Cardiac septum (tissue), 1 donor: ENCODE data around the gene OSBP2. TPM values are rescaled to one million over a fixed set of nuclear protein-coding genes. Genes with fewer than 3 reads are reported as not detected.

ENCODE experiments used
- DNase-seq: peaks from one replicate; pipeline ENCODE4 v3.0.0-alpha.2; 2020; ENCODE audit warnings: low spot score
- intact Hi-C: fragments of 100-400 bp; cut with DNase I; formaldehyde crosslinking; loops from one replicate; pipeline ENCODE4 v1.14.0; 2022
- microRNA-seq: library from miRNA; unstranded; fragments of <30 nt; microRNA quantifications from one replicate; pipeline ENCODE4 v1.2.0, GENCODE V29; 2020
- total RNA-seq: library from RNA; stranded (reverse); fragmentation: NEBNext Ultra II Directional; extraction: Animal tissue kit (Norgen Biotek cat#: 25700); gene quantifications from one replicate; pipeline ENCODE4 v1.2.1, GENCODE V29; 2021
- donor health status: DM: no; HTN: no; CAD: no.

OSBP2 gene
- total RNA-seq, 1 donor from 2014 or later: 8.9 TPM

- intact Hi-C loops: no loop called here
- DNase-seq: no peak
Measured at GRCh38 chr22:30934053-30934452, 239.4 kb downstream of the OSBP2 start.

- intact Hi-C loops: loop anchor here (10.0 kb wide), 1 partner anchor 284 kb away; no protein-coding TSS in a partner anchor
- no peak for DNase-seq
Measured at GRCh38 chr22:30940685-30941362, 246.2 kb downstream of the OSBP2 start.

GRCh38 chr22:30941363-30941740 is 246.7 kb downstream of the OSBP2 start:
- DNase-seq: no peak
- intact Hi-C loops: loop anchor here (10.0 kb wide), 1 partner anchor 283 kb away; no protein-coding TSS in a partner anchor

GRCh38 chr22:30943368-30943767 is 248.7 kb downstream of the OSBP2 start:
- DNase-seq: no peak
- intact Hi-C loops: loop anchor here (10.0 kb wide), 1 partner anchor 281 kb away; no protein-coding TSS in a partner anchor

GRCh38 chr22:30944986-30945385 is 250.3 kb downstream of the OSBP2 start:
- intact Hi-C loops: loop anchor here (5.0 to 10.0 kb wide), 2 partner anchors 162 to 280 kb away; partner anchors contain the start of gene SELENOM
- no peak for DNase-seq

GRCh38 chr22:30945653-30946052 is 251.0 kb downstream of the OSBP2 start:
- DNase-seq: no peak
- intact Hi-C loops: loop anchor here (5.0 to 10.0 kb wide), 2 partner anchors 162 to 279 kb away; partner anchors contain the start of gene SELENOM

GRCh38 chr22:30946354-30946753 is 251.7 kb downstream of the OSBP2 start:
- intact Hi-C loops: loop anchor here (5.0 to 10.0 kb wide), 2 partner anchors 161 to 278 kb away; partner anchors contain the start of gene SELENOM
- no peak for DNase-seq

GRCh38 chr22:30947173-30947815 is 252.6 kb downstream of the OSBP2 start:
- peak; percentile 83 for DNase-seq
- intact Hi-C loops: loop anchor here (1.0 to 10.0 kb wide), 3 partner anchors 139 to 278 kb away; partner anchors contain the start of gene SELENOM

GRCh38 chr22:30947816-30948454 is 253.3 kb downstream of the OSBP2 start:
- no peak for DNase-seq
- intact Hi-C loops: loop anchor here (1.0 to 10.0 kb wide), 4 partner anchors 138 to 277 kb away; partner anchors contain the start of gene SELENOM

- DNase-seq: no peak
- intact Hi-C loops: loop anchor here (2.0 to 10.0 kb wide), 3 partner anchors 158 to 276 kb away; partner anchors contain the start of gene SELENOM
Measured at GRCh38 chr22:30948930-30949342, 254.3 kb downstream of the OSBP2 start.

- DNase-seq: no peak
- intact Hi-C loops: loop anchor here (2.0 to 10.0 kb wide), 3 partner anchors 157 to 275 kb away; partner anchors contain the start of gene SELENOM
Measured at GRCh38 chr22:30949934-30950660, 255.4 kb downstream of the OSBP2 start.

GRCh38 chr22:30953206-30953605 is 258.5 kb downstream of the OSBP2 start:
- DNase-seq: no peak

GRCh38 chr22:30955153-30955552 is 260.5 kb downstream of the OSBP2 start:
- no peak for DNase-seq
- intact Hi-C loops: no loop called here

More at GRCh38 chr22:30953206-30953605, 258.5 kb downstream of the OSBP2 start:
- intact Hi-C loops: no loop called here

Small RNA genes lying within 50 kb of the gene (microRNA-seq; reads per million reads assigned to microRNA genes)
- gene MIR3200: 6.2 reads per million, percentile 13 among the genes with 10 or more reads in this experiment

Other genes with a start within 250 kb of the OSBP2 start
- gene SEC14L3, start 222.9 kb upstream of the OSBP2 start, total RNA-seq: not detected
- gene SEC14L4, start 189.2 kb upstream of the OSBP2 start, total RNA-seq: 0.11 TPM
- 0.40 TPM for gene SEC14L6, start 148.1 kb upstream of the OSBP2 start, total RNA-seq
- 0.32 TPM for gene GAL3ST1, start 120.2 kb upstream of the OSBP2 start, total RNA-seq
- 28.1 TPM for gene PES1, start 103.0 kb upstream of the OSBP2 start, total RNA-seq
- 10.3 TPM for gene TCN2, start 87.7 kb upstream of the OSBP2 start, total RNA-seq
- 4.2 TPM for gene SLC35E4, start 59.1 kb upstream of the OSBP2 start, total RNA-seq
- gene DUSP18, start 27.0 kb upstream of the OSBP2 start, total RNA-seq: 3.4 TPM